Fibroblast of mammary gland (primary cell): Measurements from ENCODE around the gene C1R.

Source experiments
- DNase-seq: peaks from one replicate; pipeline ENCODE4 v3.0.0-alpha.2; 2010; ENCODE audit warnings: low read depth
- H3K4me3 ChIP-seq: 2 replicates; pipeline ENCODE4 v1.5.1; 2011; ENCODE audit warnings: low read depth, mild to moderate bottlenecking, low read length, moderate library complexity; ENCODE audit not compliant: control insufficient read depth
- CTCF ChIP-seq: conservative IDR thresholded peaks from 2 replicates; pipeline ENCODE4 v1.5.1; 2011; ENCODE audit warnings: low read depth, low read length, inconsistent platforms; ENCODE audit not compliant: control insufficient read depth, insufficient read depth

Gene C1R

GRCh38 chr12:7072035-7072434 lies 20.2 kb downstream of the C1R start:
- no peak for DNase-seq

DNA sequence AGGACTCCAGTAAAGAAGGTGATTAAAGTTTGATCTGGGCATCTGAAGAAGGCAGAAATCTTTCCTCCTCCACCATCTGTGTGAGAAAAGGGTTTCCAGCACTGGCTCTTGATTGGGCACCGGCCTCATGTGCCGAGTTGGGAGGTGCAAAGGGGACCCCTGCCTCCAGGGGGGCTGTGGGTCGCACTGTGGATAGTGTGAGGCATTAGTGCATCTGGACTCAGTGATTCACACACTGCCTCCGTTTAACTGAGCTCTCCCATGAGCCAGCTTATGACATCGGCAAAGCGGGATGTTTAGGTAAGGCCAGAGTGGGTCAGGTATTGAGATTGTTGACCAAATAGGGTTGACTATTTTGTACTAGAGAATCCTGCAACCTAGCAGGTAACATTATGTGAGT lies 22.9 kb downstream of the C1R start:
- H3K4me3 ChIP-seq = no peak overlapping the region
- no peak for DNase-seq
- no peak for TF ChIP-seq CTCF

More at GRCh38 chr12:7072035-7072434, 20.2 kb downstream of the C1R start:
- no peak overlapping the region for H3K4me3 ChIP-seq
- no peak for TF ChIP-seq CTCF

GRCh38 chr12:7068994-7069346 lies 23.3 kb downstream of the C1R start:
- DNase-seq = no peak
- H3K4me3 ChIP-seq = no peak overlapping the region
- TF ChIP-seq CTCF = no peak

DNA sequence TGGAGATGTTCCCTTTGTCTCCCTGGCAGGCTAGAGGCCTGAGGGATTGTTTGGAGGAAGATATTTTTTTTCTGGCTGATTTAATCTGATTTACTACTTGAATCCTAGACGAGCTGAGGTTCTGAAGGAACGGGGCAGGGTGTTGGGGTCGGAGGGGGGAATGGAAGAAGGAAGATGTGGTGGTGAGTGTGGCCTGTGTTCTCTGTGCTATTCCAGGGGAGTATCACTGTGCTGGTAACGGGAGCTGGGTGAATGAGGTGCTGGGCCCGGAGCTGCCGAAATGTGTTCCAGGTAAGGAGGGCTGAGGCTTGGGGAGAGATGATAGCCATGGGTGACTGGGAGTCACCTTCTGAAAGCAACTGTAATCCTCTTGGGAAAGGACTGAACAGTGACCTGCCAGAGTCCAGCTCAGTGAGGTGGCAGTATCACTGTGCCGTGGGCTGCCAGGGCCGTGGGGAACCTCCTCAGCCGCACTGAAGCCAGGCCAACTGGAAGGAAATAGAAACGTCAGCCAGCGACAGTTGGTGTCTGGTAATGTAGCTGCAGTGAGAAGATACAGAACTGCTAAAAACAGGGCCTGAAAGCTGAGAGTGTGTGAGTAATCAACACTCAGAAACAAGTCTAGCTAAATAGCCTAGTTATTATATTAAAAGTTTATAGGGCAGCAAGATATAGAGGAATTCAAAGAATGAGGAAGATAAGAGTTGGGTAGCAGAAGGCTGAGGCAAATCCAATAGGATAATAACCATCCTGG lies 23.8 kb downstream of the C1R start:
- no peak for DNase-seq
- no peak overlapping the region for H3K4me3 ChIP-seq
- TF ChIP-seq CTCF = no peak

GRCh38 chr12:7067096-7067495 lies 25.1 kb downstream of the C1R start:
- H3K4me3 ChIP-seq = no peak overlapping the region
- DNase-seq = no peak
- no peak for TF ChIP-seq CTCF

GRCh38 chr12:7066596-7066995 lies 25.6 kb downstream of the C1R start:
- DNase-seq = no peak
- no peak for TF ChIP-seq CTCF
- H3K4me3 ChIP-seq = no peak overlapping the region
